CD4-positive, alpha-beta T cell (primary cell): ENCODE data around the gene TXNDC2. TPM values are rescaled to one million over a fixed set of nuclear protein-coding genes. Genes with fewer than 3 reads are reported as not detected.
"Not testable (repeated sequence)": the region's sequence is repeated elsewhere in the genome, so short reads cannot be mapped to it uniquely, and the experiment has no call there.

Experiments
- ATAC-seq: fragments of 200-7000 bp; cut with Tn5 transposase; one replicate; pipeline ENCODE4 v1.10.0; 2022; ENCODE audit warnings: mild to moderate bottlenecking; ENCODE audit not compliant: poor library complexity
- CTCF ChIA-PET: fragments of 350-600 bp; sonication (Branson Sonifier 250); formaldehyde crosslinking; loops from one replicate; lab custom pipeline; 2021; ENCODE audit warnings: antibody characterized with exemption, inconsistent platforms; lab: Charles Lee
- POLR2A ChIA-PET: fragments of 350-600 bp; sonication (Branson Sonifier 250); formaldehyde crosslinking; loops from one replicate; lab custom pipeline; 2021; ENCODE audit warnings: antibody characterized with exemption, inconsistent platforms; lab: Charles Lee
- DNase-seq, 14 experiments: peaks; one replicate each; pipeline ENCODE4 v3.0.0-alpha.2; 2013 to 2020; ENCODE audit warnings: mixed read lengths in 2 of 14
- H3K27ac ChIP-seq, 2 donors: one replicate each; pipeline versions ENCODE4 v1.5.1 to v1.7.0; 2013; ENCODE audit warnings: low read length in 2 of 2, low read depth in 1 of 2, mild to moderate bottlenecking in 1 of 2
- H3K27me3 ChIP-seq, 2 experiments: 1 replicate in 1 of 2; 2 replicates in 1 of 2; pipeline versions ENCODE4 v1.6.1 to v1.7.0; 2013; ENCODE audit warnings: low read length in 2 of 2, control low read depth in 1 of 2, mild to moderate bottlenecking in 1 of 2, moderate library complexity in 1 of 2; ENCODE audit not compliant: insufficient read depth in 2 of 2, control insufficient read depth in 1 of 2
- H3K36me3 ChIP-seq: one replicate; pipeline ENCODE4 v1.6.1; 2013; ENCODE audit warnings: low read length, control low read depth; ENCODE audit not compliant: insufficient read depth
- H3K4me1 ChIP-seq: one replicate; pipeline ENCODE4 v1.6.1; 2013; ENCODE audit warnings: low read length, control low read depth; ENCODE audit not compliant: insufficient read depth
- H3K4me3 ChIP-seq: one replicate; pipeline ENCODE4 v1.5.1; 2013; ENCODE audit warnings: mild to moderate bottlenecking, low read length, moderate library complexity
- H3K9me3 ChIP-seq, 2 experiments: 1 replicate in 1 of 2; 2 replicates in 1 of 2; pipeline versions ENCODE4 v1.6.1 to v1.7.0; 2013; ENCODE audit warnings: low read length in 2 of 2, mild to moderate bottlenecking in 2 of 2, control low read depth in 1 of 2, moderate library complexity in 1 of 2; ENCODE audit not compliant: control insufficient read depth in 1 of 2, insufficient read depth in 1 of 2
- H3K27ac Mint-ChIP-seq: one replicate; pipeline ENCODE4 v1.8.0; 2020; ENCODE audit warnings: mixed read lengths
- H3K27me3 Mint-ChIP-seq: one replicate; pipeline ENCODE4 v1.8.0; 2021; ENCODE audit warnings: mixed read lengths
- H3K36me3 Mint-ChIP-seq: one replicate; pipeline ENCODE4 v1.8.0; 2021; ENCODE audit warnings: low read depth, mixed read lengths
- H3K4me1 Mint-ChIP-seq: one replicate; pipeline ENCODE4 v1.8.0; 2021; ENCODE audit warnings: low read depth, mixed read lengths
- H3K4me3 Mint-ChIP-seq: one replicate; pipeline ENCODE4 v1.8.0; 2020; ENCODE audit warnings: mild to moderate bottlenecking, mixed read lengths
- H3K9me3 Mint-ChIP-seq: one replicate; pipeline ENCODE4 v1.8.0; 2020; ENCODE audit warnings: mixed read lengths
- intact Hi-C, 2 experiments: fragments of 100-400 bp; cut with DNase I in 1 of 2; cut with micrococcal nuclease in 1 of 2; formaldehyde crosslinking; loops; one replicate each; pipeline versions ENCODE4 v1.15.1 to v1.9.0; 2023 to 2025; cut with DNase I, micrococcal nuclease
- total RNA-seq, 174 experiments: library from RNA in 2 of 174; stranded (reverse) in 2 of 174; gene quantifications; one replicate each; pipeline ENCODE4 v1.2.3 and lab custom pipeline; 2021 to 2026
- TF ChIP-seq, protein P1 (sequence below): fragments of 200-600 bp; IDR thresholded peaks from one replicate; pipeline ENCODE4 v1.8.0; 2022; ENCODE audit warnings: antibody characterized with exemption, mild to moderate bottlenecking

The TXNDC2 gene
- total RNA-seq, 2 experiments from 2014 or later: not detected

DNA sequence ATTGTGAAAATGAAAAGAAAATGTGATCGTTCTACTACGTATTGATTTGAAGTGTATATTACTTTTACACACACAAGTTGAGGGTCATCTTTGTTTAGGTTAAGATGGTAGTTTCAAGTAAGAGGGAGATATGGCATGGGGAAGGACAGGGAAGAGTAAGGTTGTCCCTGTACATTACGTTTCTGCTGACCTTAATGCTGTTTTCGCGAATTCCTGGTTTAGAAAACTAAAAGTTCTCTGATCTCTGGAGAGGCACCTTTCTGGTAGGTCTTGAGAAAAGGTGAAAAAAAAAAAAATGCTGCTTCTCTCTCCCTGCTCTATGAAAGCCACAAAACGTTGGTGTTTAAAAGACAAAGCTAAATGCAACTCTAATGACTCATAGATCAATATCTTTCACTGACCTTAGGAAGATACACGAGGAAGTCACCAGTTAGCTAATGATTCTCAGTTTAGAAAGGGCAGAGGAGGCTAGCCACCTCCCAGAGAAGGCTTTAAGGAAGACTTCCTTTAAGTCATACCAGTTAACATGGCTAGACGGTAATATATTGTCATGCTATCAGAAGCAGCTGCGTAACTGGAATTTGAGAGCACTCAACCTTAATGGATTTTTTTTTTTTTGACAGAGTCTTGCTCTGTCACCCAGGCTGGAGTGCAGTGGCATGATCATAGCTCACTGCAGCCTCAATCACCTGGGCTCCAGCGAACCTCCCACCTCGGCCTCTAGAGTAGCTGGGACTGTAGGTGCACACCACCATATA is 13.2 kb downstream of the TXNDC2 start:
- no peaks in the 10 kb centered on the region for H3K36me3 ChIP-seq
- Mint-ChIP-seq H3K9me3 (no peaks in the 10 kb centered on the region), H3K36me3 (no peaks in the 10 kb centered on the region), H3K27me3 (peaks cover 9% of the 10 kb centered on the region), H3K27ac (no peak overlapping the region), H3K4me1 (no peaks in the 10 kb centered on the region), H3K4me3 (no peak overlapping the region)
- POLR2A ChIA-PET: no interaction called here
- no peaks in the 10 kb centered on the region for H3K9me3 ChIP-seq
- no peak for DNase-seq
- CTCF ChIA-PET: no interaction called here
- H3K4me3 ChIP-seq: no peak overlapping the region
- no peak overlapping the region for H3K27ac ChIP-seq
- H3K4me1 ChIP-seq: no peaks in the 10 kb centered on the region
- H3K27me3 ChIP-seq: no peaks in the 10 kb centered on the region
- intact Hi-C loops: no loop called here
- TF ChIP-seq, protein P1, sequence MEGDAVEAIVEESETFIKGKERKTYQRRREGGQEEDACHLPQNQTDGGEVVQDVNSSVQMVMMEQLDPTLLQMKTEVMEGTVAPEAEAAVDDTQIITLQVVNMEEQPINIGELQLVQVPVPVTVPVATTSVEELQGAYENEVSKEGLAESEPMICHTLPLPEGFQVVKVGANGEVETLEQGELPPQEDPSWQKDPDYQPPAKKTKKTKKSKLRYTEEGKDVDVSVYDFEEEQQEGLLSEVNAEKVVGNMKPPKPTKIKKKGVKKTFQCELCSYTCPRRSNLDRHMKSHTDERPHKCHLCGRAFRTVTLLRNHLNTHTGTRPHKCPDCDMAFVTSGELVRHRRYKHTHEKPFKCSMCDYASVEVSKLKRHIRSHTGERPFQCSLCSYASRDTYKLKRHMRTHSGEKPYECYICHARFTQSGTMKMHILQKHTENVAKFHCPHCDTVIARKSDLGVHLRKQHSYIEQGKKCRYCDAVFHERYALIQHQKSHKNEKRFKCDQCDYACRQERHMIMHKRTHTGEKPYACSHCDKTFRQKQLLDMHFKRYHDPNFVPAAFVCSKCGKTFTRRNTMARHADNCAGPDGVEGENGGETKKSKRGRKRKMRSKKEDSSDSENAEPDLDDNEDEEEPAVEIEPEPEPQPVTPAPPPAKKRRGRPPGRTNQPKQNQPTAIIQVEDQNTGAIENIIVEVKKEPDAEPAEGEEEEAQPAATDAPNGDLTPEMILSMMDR: no peak
- no peak for ATAC-seq

DNA sequence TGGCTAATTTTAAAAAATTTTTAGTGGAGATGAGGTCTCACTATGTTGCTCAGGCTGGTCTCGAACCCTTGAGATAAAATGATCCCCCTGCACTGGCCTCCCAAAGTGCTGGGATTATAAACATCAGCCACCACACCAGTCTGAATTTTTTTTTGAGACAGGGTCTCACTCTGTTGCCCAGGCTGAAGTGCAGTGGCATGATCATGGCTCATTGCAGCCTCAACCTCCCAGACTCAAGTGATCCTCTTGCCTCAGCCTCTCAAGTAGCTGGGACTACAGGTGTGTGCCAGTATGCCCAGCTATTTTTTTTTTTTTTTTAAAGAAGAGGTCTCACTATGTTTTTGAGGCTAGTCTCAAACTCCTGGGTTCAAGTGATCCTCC is 13.8 kb downstream of the TXNDC2 start:
- H3K36me3 ChIP-seq, H3K9me3 Mint-ChIP-seq, H3K36me3 Mint-ChIP-seq, H3K4me3 ChIP-seq, H3K27ac Mint-ChIP-seq, H3K27me3 ChIP-seq, H3K4me1 Mint-ChIP-seq, H3K4me3 Mint-ChIP-seq, CTCF ChIA-PET, POLR2A ChIA-PET, H3K4me1 ChIP-seq, intact Hi-C loops, ATAC-seq, H3K27ac ChIP-seq, H3K27me3 Mint-ChIP-seq, H3K9me3 ChIP-seq, DNase-seq: not testable (repeated sequence)

DNA sequence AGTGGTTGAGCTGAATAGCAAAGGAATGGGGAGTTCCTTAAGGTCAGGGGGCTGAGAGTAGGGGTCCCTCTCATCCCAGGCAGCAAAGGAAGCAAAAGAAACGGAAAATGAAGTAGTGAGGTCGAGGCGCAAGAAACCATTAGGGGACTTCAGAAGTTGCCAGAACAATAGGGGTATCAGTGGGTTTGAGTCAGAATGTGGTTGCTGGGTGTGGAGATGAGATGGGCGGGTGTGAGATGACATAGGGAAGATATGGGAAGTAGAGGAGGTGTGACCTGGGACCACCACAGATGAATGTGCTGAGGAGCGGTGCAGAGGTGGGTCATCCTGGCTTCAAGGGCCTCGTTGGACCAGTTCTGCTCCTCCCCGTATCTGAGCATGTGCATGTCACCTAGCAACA is 14.9 kb downstream of the TXNDC2 start:
- Mint-ChIP-seq H3K4me1 (no peaks in the 10 kb centered on the region), H3K9me3 (no peaks in the 10 kb centered on the region), H3K27me3 (peaks cover 16% of the 10 kb centered on the region), H3K4me3 (no peak overlapping the region), H3K27ac (no peak overlapping the region), H3K36me3 (no peaks in the 10 kb centered on the region)
- no peaks in the 10 kb centered on the region for H3K36me3 ChIP-seq
- ATAC-seq (no peak), DNase-seq (no peak)
- no peaks in the 10 kb centered on the region for H3K4me1 ChIP-seq
- H3K4me3 ChIP-seq: no peak overlapping the region
- H3K9me3 ChIP-seq: no peaks in the 10 kb centered on the region
- H3K27ac ChIP-seq: no peak overlapping the region
- intact Hi-C loops: no loop called here
- H3K27me3 ChIP-seq: no peaks in the 10 kb centered on the region
- TF ChIP-seq, protein P1: no peak
- CTCF ChIA-PET: no interaction called here
- POLR2A ChIA-PET: no interaction called here

DNA sequence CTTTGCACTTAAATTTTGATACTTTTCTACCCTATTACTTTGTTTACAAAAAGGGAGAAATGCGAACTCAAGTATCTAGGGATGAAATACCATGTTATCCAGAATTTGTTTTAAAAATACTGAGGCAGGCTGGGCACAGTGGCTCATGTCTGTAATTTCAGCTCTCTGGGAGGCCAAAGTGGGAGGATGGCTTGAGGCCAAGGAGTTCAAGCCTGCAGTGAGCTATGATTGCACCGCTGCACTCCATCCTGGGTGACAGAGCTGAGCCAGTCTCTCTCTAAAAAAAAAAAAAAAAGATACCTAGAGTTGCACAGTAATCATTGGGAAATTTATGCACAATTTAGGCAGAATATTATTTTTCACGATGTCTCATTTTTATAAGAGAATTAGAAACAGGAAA is 15.6 kb downstream of the TXNDC2 start:
- no peak overlapping the region for H3K27ac Mint-ChIP-seq
- H3K27me3 Mint-ChIP-seq: peaks cover 23% of the 10 kb centered on the region
- ATAC-seq: no peak
- intact Hi-C loops: no loop called here
- DNase-seq: no peak
- CTCF ChIA-PET: no interaction called here
- Histone ChIP-seq H3K4me1 (no peaks in the 10 kb centered on the region), H3K27me3 (no peaks in the 10 kb centered on the region), H3K4me3 (no peak overlapping the region), H3K36me3 (no peaks in the 10 kb centered on the region), H3K27ac (no peak overlapping the region), H3K9me3 (no peaks in the 10 kb centered on the region)
- H3K4me3 Mint-ChIP-seq: no peak overlapping the region
- TF ChIP-seq, protein P1: no peak
- no peaks in the 10 kb centered on the region for H3K4me1 Mint-ChIP-seq
- POLR2A ChIA-PET: no interaction called here
- no peaks in the 10 kb centered on the region for H3K9me3 Mint-ChIP-seq
- H3K36me3 Mint-ChIP-seq: no peaks in the 10 kb centered on the region

DNA sequence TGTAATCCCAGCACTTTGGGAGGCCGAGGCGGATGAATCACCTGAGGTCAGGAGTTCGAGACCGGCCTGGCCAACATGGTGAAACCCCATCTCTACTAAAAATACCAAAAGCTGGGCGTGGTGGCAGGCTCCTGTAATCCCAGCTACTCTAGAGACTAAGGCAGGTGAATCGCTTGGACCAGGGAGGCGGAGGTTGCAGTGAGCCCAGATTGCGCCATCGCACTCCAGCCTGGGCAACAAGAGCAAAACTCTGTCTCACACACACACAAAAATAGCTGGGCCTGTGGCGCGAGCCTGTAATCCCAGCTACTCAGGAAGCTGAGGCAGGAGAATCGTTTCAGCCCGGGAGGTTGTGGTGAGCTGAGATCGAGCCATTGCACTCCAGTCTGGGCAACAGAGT is 16.5 kb downstream of the TXNDC2 start:
- H3K27me3 Mint-ChIP-seq: peaks cover 30% of the 10 kb centered on the region
- ATAC-seq, H3K27ac Mint-ChIP-seq, CTCF ChIA-PET, intact Hi-C loops, H3K9me3 ChIP-seq, H3K9me3 Mint-ChIP-seq, DNase-seq, H3K36me3 ChIP-seq, H3K4me1 ChIP-seq, POLR2A ChIA-PET, H3K4me3 Mint-ChIP-seq, H3K27me3 ChIP-seq, H3K4me1 Mint-ChIP-seq, H3K36me3 Mint-ChIP-seq, H3K27ac ChIP-seq, H3K4me3 ChIP-seq: not testable (repeated sequence)
